K562 (cell line): ENCODE results near the gene SP140L. TPM values are rescaled to one million over a fixed set of nuclear protein-coding genes. Genes with fewer than 3 reads are reported as not detected.

Experiments
- CREBBP ChIP-seq: IDR thresholded peaks from one replicate; pipeline ENCODE4 v1.6.1; 2012; ENCODE audit warnings: low read depth, mild to moderate bottlenecking, control low read depth, inconsistent platforms, low read length
- FOSL1 ChIP-seq: fragments of 200-800 bp; sonication (Bioruptor generic); conservative IDR thresholded peaks from 2 replicates; pipeline ENCODE4 v1.6.1; 2016; ENCODE audit warnings: missing genetic modification characterization, missing compliant biosample characterization
- MECOM ChIP-seq: fragments of 250-450 bp; sonication (Bioruptor Pico); IDR thresholded peaks from 2 replicates; pipeline ENCODE4 v1.8.0; 2022; ENCODE audit warnings: inconsistent platforms
- PTRF ChIP-seq: fragments of 450-650 bp; IDR thresholded peaks from 2 replicates; pipeline ENCODE4 v1.6.1; 2016; ENCODE audit warnings: mild to moderate bottlenecking, missing genetic modification characterization, missing compliant biosample characterization
- RBFOX2 ChIP-seq: fragments of 200-400 bp; formaldehyde crosslinking; IDR thresholded peaks from 2 replicates; pipeline ENCODE4 v1.6.1; 2017; ENCODE audit warnings: low read depth, mild to moderate bottlenecking, low read length, moderate library complexity
- RBM17 ChIP-seq: fragments of 200-400 bp; formaldehyde crosslinking; IDR thresholded peaks from 2 replicates; pipeline ENCODE4 v1.6.1; 2017; ENCODE audit warnings: low read depth, mild to moderate bottlenecking, low read length, borderline replicate concordance
- RCOR1 ChIP-seq, 2 experiments: IDR thresholded peaks; 2 replicates each; pipeline ENCODE4 v1.6.1; 2012; ENCODE audit warnings: low read depth in 2 of 2, low read length in 2 of 2, borderline replicate concordance in 1 of 2, improper control_type of control experiment in 1 of 2
- ZNF408 ChIP-seq: fragments of 250-450 bp; sonication (Bioruptor Pico); IDR thresholded peaks from 2 replicates; pipeline ENCODE4 v1.4.0; 2020; ENCODE audit warnings: low read depth, mild to moderate bottlenecking, moderate library complexity
- ZNF445 ChIP-seq: fragments of 250-450 bp; sonication (Bioruptor Pico); IDR thresholded peaks from 2 replicates; pipeline ENCODE4 v1.4.0; 2020; ENCODE audit warnings: low read depth, mild to moderate bottlenecking, moderate library complexity
- polyA plus RNA-seq, 8 experiments: library from polyadenylated mRNA; depleted of rRNA in 4 of 8; stranded (reverse) in 5 of 8; unstranded in 3 of 8; fragments of >200 nt; fragmentation: Nextera tagmentation in 2 of 8; fragmentation: Illumina TruSeq in 1 of 8; extraction: Ambion mirVana in 2 of 8; extraction: Trizol in 1 of 8; gene quantifications; 2 replicates each; pipeline versions ENCODE4 v1.2.1 to v1.2.3, GENCODE V29; 2011 to 2014; ENCODE audit warnings: inconsistent platforms in 1 of 8, missing spikeins in 1 of 8
- total RNA-seq, 7 experiments: library from RNA; depleted of rRNA in 6 of 7; stranded (reverse); fragments of >200 nt in 6 of 7; fragmentation: Illumina TruSeq in 2 of 7; extraction: Trizol in 2 of 7; gene quantifications; 2 replicates each; pipeline versions ENCODE4 v1.2.1 to v1.2.3, GENCODE V29; 2011 to 2021; ENCODE audit warnings: low replicate concordance in 1 of 7
- TF ChIP-seq, protein P1 (sequence below): fragments of 450-650 bp; IDR thresholded peaks from 2 replicates; pipeline ENCODE4 v1.6.1; 2017; ENCODE audit warnings: antibody characterized with exemption, mild to moderate bottlenecking
- TF ChIP-seq, protein P2 (sequence below), 2 experiments: fragments of 450-650 bp in 1 of 2; IDR thresholded peaks; 2 replicates each; pipeline ENCODE4 v1.6.1; 2011 to 2017; ENCODE audit warnings: low read depth in 2 of 2, antibody characterized with exemption in 1 of 2, borderline replicate concordance in 1 of 2, low read length in 1 of 2, mild to moderate bottlenecking in 1 of 2, mixed read lengths in 1 of 2; ENCODE audit not compliant: control insufficient read depth in 1 of 2
- TF ChIP-seq, protein P3 (sequence below): sonication (generic); formaldehyde crosslinking; IDR thresholded peaks from 2 replicates; pipeline ENCODE4 v1.9.0; 2022; ENCODE audit warnings: mild to moderate bottlenecking, missing genetic modification reagents
- TF ChIP-seq, protein P4 (sequence below): sonication (generic); formaldehyde crosslinking; IDR thresholded peaks from 2 replicates; pipeline ENCODE4 v1.8.0; 2023; ENCODE audit warnings: mild to moderate bottlenecking, missing genetic modification reagents

Gene SP140L
- total and polyA plus RNA-seq, 9 of the 15 experiments (the other 6 are each of a cell fraction or from before 2014, with no cell fraction given), result 4.0 to 15.5 (median 11.3) TPM

DNA sequence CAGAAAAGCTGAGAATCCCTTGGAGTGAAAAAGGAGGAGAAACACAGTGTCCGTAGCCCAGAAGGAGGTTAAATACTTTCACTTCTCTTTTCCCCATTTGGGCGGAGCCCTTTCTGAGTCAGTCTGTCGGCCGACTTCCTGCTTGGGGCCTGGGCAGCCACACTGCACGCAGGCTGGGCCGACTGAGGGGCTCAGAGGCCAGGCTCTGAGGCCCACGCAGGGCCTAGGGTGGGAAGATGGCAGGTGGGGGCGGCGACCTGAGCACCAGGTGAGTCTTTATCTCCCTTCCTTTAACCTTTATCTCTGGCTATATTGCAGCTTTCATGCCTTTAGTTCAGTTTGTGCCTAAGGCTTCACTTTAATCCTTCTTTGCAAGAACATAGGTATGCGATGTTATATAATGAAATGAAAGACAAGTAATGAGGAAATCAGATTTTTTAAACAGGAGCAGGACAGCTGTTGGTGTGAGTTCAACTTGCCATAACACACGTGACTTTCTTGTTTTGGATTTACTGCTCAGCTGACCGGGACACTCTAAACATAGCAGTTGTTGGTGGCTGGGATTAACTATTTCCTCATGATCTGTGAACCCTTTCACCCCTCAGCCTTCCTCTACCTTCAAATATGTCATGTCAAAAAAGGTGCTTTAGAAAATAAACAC, 89.2 kb downstream of the SP140L start, which contains the start of gene SP100 (continued):
- TF ChIP-seq, protein P1, sequence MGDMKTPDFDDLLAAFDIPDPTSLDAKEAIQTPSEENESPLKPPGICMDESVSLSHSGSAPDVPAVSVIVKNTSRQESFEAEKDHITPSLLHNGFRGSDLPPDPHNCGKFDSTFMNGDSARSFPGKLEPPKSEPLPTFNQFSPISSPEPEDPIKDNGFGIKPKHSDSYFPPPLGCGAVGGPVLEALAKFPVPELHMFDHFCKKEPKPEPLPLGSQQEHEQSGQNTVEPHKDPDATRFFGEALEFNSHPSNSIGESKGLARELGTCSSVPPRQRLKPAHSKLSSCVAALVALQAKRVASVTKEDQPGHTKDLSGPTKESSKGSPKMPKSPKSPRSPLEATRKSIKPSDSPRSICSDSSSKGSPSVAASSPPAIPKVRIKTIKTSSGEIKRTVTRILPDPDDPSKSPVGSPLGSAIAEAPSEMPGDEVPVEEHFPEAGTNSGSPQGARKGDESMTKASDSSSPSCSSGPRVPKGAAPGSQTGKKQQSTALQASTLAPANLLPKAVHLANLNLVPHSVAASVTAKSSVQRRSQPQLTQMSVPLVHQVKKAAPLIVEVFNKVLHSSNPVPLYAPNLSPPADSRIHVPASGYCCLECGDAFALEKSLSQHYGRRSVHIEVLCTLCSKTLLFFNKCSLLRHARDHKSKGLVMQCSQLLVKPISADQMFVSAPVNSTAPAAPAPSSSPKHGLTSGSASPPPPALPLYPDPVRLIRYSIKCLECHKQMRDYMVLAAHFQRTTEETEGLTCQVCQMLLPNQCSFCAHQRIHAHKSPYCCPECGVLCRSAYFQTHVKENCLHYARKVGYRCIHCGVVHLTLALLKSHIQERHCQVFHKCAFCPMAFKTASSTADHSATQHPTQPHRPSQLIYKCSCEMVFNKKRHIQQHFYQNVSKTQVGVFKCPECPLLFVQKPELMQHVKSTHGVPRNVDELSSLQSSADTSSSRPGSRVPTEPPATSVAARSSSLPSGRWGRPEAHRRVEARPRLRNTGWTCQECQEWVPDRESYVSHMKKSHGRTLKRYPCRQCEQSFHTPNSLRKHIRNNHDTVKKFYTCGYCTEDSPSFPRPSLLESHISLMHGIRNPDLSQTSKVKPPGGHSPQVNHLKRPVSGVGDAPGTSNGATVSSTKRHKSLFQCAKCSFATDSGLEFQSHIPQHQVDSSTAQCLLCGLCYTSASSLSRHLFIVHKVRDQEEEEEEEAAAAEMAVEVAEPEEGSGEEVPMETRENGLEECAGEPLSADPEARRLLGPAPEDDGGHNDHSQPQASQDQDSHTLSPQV, result no peak; the same call in 1 of the 2 replicates
- TF ChIP-seq RCOR1 (IDR thresholded peaks at IDR 0.05; ENCODE audit: borderline replicate concordance in 1 of 2, low read depth in 2 of 2, low read length in 2 of 2) (peak in 1 of 2 experiments; percentile 7; a peak in 1 of 4 replicates), ZNF408 (no peak), PTRF (tag) (no peak), FOSL1 (tag) (peak; percentile 62), ZNF445 (CRISPR knock-in tag) (no peak), CREBBP (no peak), MECOM (CRISPR knock-in tag) (no peak), RBFOX2 (peak; percentile 80), RBM17 (no peak)
- TF ChIP-seq, protein P2, sequence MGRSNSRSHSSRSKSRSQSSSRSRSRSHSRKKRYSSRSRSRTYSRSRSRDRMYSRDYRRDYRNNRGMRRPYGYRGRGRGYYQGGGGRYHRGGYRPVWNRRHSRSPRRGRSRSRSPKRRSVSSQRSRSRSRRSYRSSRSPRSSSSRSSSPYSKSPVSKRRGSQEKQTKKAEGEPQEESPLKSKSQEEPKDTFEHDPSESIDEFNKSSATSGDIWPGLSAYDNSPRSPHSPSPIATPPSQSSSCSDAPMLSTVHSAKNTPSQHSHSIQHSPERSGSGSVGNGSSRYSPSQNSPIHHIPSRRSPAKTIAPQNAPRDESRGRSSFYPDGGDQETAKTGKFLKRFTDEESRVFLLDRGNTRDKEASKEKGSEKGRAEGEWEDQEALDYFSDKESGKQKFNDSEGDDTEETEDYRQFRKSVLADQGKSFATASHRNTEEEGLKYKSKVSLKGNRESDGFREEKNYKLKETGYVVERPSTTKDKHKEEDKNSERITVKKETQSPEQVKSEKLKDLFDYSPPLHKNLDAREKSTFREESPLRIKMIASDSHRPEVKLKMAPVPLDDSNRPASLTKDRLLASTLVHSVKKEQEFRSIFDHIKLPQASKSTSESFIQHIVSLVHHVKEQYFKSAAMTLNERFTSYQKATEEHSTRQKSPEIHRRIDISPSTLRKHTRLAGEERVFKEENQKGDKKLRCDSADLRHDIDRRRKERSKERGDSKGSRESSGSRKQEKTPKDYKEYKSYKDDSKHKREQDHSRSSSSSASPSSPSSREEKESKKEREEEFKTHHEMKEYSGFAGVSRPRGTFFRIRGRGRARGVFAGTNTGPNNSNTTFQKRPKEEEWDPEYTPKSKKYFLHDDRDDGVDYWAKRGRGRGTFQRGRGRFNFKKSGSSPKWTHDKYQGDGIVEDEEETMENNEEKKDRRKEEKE (IDR thresholded peaks at IDR 0.05; ENCODE audit: borderline replicate concordance in 1 of 2, control insufficient read depth in 1 of 2, low read depth in 2 of 2, low read length in 1 of 2), result no peak
- TF ChIP-seq, protein P3, sequence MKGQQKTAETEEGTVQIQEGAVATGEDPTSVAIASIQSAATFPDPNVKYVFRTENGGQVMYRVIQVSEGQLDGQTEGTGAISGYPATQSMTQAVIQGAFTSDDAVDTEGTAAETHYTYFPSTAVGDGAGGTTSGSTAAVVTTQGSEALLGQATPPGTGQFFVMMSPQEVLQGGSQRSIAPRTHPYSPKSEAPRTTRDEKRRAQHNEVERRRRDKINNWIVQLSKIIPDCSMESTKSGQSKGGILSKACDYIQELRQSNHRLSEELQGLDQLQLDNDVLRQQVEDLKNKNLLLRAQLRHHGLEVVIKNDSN, result peak; percentile 69
- TF ChIP-seq, protein P4, sequence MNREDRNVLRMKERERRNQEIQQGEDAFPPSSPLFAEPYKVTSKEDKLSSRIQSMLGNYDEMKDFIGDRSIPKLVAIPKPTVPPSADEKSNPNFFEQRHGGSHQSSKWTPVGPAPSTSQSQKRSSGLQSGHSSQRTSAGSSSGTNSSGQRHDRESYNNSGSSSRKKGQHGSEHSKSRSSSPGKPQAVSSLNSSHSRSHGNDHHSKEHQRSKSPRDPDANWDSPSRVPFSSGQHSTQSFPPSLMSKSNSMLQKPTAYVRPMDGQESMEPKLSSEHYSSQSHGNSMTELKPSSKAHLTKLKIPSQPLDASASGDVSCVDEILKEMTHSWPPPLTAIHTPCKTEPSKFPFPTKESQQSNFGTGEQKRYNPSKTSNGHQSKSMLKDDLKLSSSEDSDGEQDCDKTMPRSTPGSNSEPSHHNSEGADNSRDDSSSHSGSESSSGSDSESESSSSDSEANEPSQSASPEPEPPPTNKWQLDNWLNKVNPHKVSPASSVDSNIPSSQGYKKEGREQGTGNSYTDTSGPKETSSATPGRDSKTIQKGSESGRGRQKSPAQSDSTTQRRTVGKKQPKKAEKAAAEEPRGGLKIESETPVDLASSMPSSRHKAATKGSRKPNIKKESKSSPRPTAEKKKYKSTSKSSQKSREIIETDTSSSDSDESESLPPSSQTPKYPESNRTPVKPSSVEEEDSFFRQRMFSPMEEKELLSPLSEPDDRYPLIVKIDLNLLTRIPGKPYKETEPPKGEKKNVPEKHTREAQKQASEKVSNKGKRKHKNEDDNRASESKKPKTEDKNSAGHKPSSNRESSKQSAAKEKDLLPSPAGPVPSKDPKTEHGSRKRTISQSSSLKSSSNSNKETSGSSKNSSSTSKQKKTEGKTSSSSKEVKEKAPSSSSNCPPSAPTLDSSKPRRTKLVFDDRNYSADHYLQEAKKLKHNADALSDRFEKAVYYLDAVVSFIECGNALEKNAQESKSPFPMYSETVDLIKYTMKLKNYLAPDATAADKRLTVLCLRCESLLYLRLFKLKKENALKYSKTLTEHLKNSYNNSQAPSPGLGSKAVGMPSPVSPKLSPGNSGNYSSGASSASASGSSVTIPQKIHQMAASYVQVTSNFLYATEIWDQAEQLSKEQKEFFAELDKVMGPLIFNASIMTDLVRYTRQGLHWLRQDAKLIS (CRISPR knock-in tag), result no peak
